Activated CD8-positive, alpha-beta T cell treated with anti-CD3 and anti-CD28 coated beads, Interleukin-2, amount 10 ng/mL, durations not matched to agents 7 days and 5 days (primary cell): ENCODE measurements around the gene CGB2. TPM values are rescaled to one million over a fixed set of nuclear protein-coding genes. Genes with fewer than 3 reads are reported as not detected.
A peak's percentile ranks its signal among the peaks of the same experiment; 100 is the strongest.

ENCODE experiments used
- ATAC-seq: fragments of 150-1000 bp; cut with Tn5 transposase; one replicate; pipeline ENCODE4 v1.10.0; 2021; ENCODE audit warnings: moderate library complexity
- CTCF ChIA-PET: fragments of 350-600 bp; sonication (Branson Sonifier 250); formaldehyde crosslinking; loops from one replicate; lab custom pipeline; 2021; ENCODE audit warnings: antibody characterized with exemption; lab: Charles Lee
- POLR2A ChIA-PET: fragments of 350-600 bp; sonication (Branson Sonifier 250); formaldehyde crosslinking; loops from one replicate; lab custom pipeline; 2021; ENCODE audit warnings: antibody characterized with exemption; lab: Charles Lee
- DNase-seq: peaks from one replicate; pipeline ENCODE4 v3.0.0-alpha.2; 2020
- H3K27ac Mint-ChIP-seq: one replicate; pipeline ENCODE4 v1.8.0; 2021; ENCODE audit warnings: mild to moderate bottlenecking, mixed read lengths
- H3K27me3 Mint-ChIP-seq: one replicate; pipeline ENCODE4 v1.8.0; 2021; ENCODE audit warnings: low read depth, mixed read lengths
- H3K36me3 Mint-ChIP-seq: one replicate; pipeline ENCODE4 v1.8.0; 2021; ENCODE audit warnings: low read depth, mixed read lengths
- H3K4me1 Mint-ChIP-seq: one replicate; pipeline ENCODE4 v1.8.0; 2021; ENCODE audit warnings: low read depth, mixed read lengths
- H3K4me3 Mint-ChIP-seq: one replicate; pipeline ENCODE4 v1.8.0; 2021; ENCODE audit warnings: mild to moderate bottlenecking, mixed read lengths
- H3K9me3 Mint-ChIP-seq: one replicate; pipeline ENCODE4 v1.8.0; 2022; ENCODE audit warnings: mixed read lengths; ENCODE audit not compliant: insufficient read depth
- total RNA-seq, 2 experiments: library from RNA; stranded (reverse); gene quantifications; one replicate each; pipeline ENCODE4 v1.2.3, GENCODE V29; 2021

Gene CGB2
- total RNA-seq, 2 experiments from 2014 or later = not detected

DNA sequence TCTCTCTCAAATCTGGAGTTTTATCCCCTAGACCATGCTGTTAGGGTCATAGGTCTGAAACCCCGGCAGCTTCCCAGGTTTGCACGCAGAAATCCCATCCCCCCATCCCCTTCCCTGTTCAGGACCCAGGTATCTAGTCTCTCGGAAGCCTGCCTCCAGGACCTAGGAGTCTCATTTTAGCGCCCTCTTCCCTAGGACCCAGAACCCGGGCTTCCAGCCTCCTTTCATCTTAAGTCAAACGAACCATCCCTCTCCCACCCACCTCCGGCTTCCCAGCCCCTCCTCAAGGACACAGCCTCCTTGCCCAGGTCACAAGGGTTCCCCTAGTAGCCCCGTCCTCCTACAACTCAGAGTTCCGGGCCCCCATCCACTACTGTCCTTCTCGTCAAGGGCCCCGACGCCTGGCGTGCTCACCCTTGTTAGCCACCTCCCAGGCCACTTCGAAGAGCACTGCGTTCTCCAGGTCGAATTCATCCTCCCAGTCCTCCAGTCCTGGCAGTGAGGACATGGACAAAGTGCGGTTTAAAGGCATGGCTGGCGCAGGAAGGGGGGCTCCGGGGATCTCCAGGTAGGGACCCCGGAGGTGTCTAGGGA is 39.0 kb upstream of the CGB2 start:
- ChIA-PET POLR2A (interaction anchor here (0.7 to 3.4 kb wide), 12 partner anchors 8 to 120 kb away, joined by 3 to 16 read pairs (median 4); partner anchors contain the start of gene NUCB1), CTCF (interaction anchor here (0.8 to 3.5 kb wide), 37 partner anchors 9 to 648 kb away, joined by 3 to 96 read pairs (median 4); partner anchors contain the start of genes BCAT2, CA11, DHDH and FLT3LG)
- Mint-ChIP-seq H3K9me3 (no peaks in the 10 kb centered on the region), H3K4me1 (peaks cover 49% of the 10 kb centered on the region), H3K36me3 (peaks cover 33% of the 10 kb centered on the region), H3K27me3 (no peaks in the 10 kb centered on the region), H3K4me3 (peak overlapping the region; percentile 92), H3K27ac (peak overlapping the region; percentile 96)
- peak; percentile 43 for DNase-seq
- ATAC-seq = peak; percentile 2

DNA sequence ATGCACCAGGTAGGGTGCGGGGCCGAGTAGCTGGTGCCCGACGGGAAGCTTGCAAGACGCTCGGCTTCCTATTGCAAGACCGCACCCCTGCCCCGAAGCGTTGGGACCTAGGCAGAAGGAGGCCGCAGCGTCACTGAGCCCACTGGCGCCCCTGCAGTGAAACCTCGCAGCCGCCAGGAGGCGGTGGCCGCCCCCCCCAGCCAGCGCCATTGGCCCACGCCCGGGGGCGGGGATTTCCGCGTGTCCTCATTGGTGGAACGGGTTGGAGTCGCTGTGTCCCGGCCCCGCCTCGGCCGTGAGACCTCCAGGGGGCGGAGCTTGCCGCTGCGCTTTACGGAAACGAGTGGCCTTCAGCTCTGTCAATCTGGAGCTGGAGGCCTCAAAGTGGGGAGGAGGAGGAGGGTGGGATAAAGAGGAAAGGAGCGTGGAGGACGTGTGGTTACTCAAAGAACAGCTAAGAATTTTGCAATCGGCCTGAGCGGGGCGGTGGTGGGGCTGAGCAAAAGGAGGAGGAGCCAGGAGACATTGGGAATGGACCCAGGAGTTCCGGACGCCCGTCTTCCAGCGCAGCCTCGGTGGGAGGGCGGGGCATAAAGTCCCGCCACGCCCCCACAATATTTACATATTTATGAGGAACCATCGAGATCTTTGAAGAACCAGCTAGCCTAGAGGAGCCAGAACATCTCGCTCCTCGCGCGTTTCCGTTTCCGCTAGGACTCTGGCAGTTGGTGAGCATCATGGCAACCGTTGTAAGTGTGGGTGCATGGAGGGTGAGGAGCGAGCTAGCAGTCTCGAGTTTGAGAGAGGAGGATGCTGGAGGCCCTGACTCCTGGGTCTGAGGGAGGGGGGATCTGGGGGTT is 38.3 kb upstream of the CGB2 start, which contains the start of the genes GYS1 and RUVBL2:
Gene GYS1 (minus strand): TSS at position 135 of the 860 bp plus-strand sequence. CDS start 197 bp downstream, outside the sequence.
Gene RUVBL2 (plus strand): TSS at position 713 of the 860 bp plus-strand sequence. CDS start 25 bp downstream, at position 738.
- DNase-seq = peak; percentile 99
- H3K27ac Mint-ChIP-seq = peak within 1 kb of the TSS; percentile 96

DNA sequence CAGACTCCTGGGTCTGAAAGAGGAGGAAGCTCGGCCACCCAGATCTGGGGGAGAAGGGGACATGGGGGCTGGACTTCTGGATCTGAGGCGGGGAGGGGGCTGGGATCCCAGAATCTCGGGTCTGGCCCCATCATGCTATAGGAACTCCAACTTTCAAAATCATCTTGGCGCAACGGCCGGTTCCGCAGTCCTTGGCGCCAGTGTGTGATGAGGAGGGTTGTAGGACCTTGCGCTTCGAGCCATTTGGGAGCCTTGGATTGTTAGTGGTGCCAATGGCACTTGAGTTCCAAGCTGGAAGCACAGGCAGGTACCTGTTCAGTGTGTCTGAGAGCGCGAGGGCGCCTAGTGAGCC is 37.7 kb upstream of the CGB2 start:
- Mint-ChIP-seq H3K36me3 (peaks cover 23% of the 10 kb centered on the region), H3K9me3 (no peaks in the 10 kb centered on the region), H3K4me1 (peaks cover 51% of the 10 kb centered on the region), H3K27me3 (no peaks in the 10 kb centered on the region), H3K27ac (peak overlapping the region; percentile 96), H3K4me3 (peak overlapping the region; percentile 92)
- CTCF ChIA-PET = interaction anchor here (0.7 to 3.5 kb wide), 44 partner anchors 8 to 646 kb away, joined by 3 to 96 read pairs (median 4); partner anchors contain the start of genes BCAT2, CA11, DBP and HSD17B14
- ATAC-seq = no peak
- DNase-seq = no peak
- POLR2A ChIA-PET = interaction anchor here (0.6 to 3.4 kb wide), 11 partner anchors 9 to 451 kb away, joined by 3 to 16 read pairs (median 4); partner anchors contain the start of gene PPP1R15A

More for the DNA sequence above, 38.3 kb upstream of the CGB2 start, which contains the start of the genes GYS1 and RUVBL2:
- peaks cover 29% of the 10 kb centered on the region for H3K36me3 Mint-ChIP-seq
- ChIA-PET CTCF (interaction anchor here (0.6 to 3.5 kb wide), 67 partner anchors 9 to 647 kb away, joined by 3 to 96 read pairs (median 4); partner anchors contain the start of genes ALDH16A1, BCAT2, CA11 and CGB7), POLR2A (interaction anchor here (0.6 to 3.4 kb wide), 16 partner anchors 9 to 452 kb away, joined by 3 to 16 read pairs (median 3); partner anchors contain the start of genes NUCB1 and PPP1R15A)
- H3K4me1 Mint-ChIP-seq = peaks cover 51% of the 10 kb centered on the region
- peak; percentile 95 for ATAC-seq
- peak within 1 kb of the TSS; percentile 92 for H3K4me3 Mint-ChIP-seq
- H3K27me3 Mint-ChIP-seq = no peaks in the 10 kb centered on the region
- no peaks in the 10 kb centered on the region for H3K9me3 Mint-ChIP-seq

DNA sequence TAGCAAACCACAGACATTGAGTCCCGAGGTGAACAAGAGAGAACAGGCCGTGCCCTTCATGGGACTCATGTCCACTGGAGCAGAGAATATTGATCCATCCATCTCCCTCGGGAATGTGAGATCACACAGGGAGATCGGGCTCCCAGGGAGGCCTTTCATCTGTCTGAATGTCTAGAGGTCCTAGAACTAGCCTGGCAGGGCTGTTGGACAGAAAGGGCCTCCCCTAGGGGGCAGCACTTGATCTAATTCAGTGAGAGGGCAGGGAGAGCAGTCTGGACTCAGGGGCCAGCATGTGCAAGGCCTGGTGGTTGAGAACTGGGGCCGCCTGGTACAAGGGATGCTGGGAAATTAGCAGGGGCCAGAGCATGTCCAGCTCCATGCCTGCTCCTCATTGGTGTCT is 33.7 kb upstream of the CGB2 start:
- H3K4me1 Mint-ChIP-seq = peaks cover 34% of the 10 kb centered on the region
- ChIA-PET POLR2A (no interaction called here), CTCF (interaction anchor here (0.7 to 3.2 kb wide), 15 partner anchors 11 to 259 kb away, joined by 3 to 32 read pairs (median 5); a partner anchor contains a TSS)
- no peaks in the 10 kb centered on the region for H3K9me3 Mint-ChIP-seq
- H3K27ac Mint-ChIP-seq = no peak overlapping the region
- ATAC-seq = no peak
- no peaks in the 10 kb centered on the region for H3K27me3 Mint-ChIP-seq
- peak; percentile 77 for DNase-seq
- no peak overlapping the region for H3K4me3 Mint-ChIP-seq
- peaks cover 26% of the 10 kb centered on the region for H3K36me3 Mint-ChIP-seq

DNA sequence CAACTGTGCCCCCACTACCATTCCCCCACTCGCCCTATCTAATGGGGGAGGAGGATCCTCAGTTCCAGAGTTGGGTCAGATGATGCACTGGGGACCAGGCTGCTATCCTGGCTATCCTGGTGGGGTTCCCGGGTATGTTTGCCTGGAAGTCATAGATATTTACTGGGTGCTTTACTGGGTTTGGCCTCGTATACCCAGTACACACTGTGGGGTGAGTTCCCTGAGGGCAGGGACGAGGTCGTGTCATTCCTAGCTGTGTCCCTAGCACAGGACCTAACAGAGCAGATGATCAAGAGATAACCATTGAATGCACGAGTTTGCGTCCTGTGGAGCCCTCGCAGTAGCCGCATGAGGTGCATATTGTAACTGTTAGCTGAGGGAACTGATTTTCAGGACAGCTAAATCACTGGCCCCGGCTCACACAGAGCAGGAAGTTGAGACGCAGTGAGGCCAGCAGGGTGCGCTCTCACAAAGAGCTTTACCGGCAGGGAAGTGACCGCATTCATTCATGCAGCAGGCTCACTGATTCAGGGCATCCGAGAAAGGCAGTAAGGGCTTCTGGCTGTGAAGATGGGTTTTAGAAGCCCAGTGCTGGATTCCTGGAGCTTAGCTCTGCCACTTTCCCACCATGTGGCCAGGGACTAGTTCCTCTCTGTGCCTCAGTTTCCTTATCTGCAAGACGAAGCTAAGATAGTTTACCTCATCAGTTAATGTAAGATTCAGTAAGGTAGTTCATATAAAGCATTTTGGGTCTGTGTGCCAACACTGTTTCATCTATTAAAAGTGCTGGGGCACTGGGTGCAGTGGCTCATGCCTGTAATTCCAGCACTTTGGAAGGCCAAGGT is 32.0 kb upstream of the CGB2 start:
- ATAC-seq = peak; percentile 79
- peaks cover 24% of the 10 kb centered on the region for H3K4me1 Mint-ChIP-seq
- H3K27ac Mint-ChIP-seq = no peak overlapping the region
- DNase-seq = peak; percentile 78
- H3K27me3 Mint-ChIP-seq = no peaks in the 10 kb centered on the region
- CTCF ChIA-PET = interaction anchor here (0.6 to 3.2 kb wide), 35 partner anchors 9 to 334 kb away, joined by 3 to 32 read pairs (median 4); partner anchors contain the start of genes LIN7B and NUCB1
- H3K4me3 Mint-ChIP-seq = no peak overlapping the region
- POLR2A ChIA-PET = no interaction called here
- peaks cover 33% of the 10 kb centered on the region for H3K36me3 Mint-ChIP-seq
- no peaks in the 10 kb centered on the region for H3K9me3 Mint-ChIP-seq

DNA sequence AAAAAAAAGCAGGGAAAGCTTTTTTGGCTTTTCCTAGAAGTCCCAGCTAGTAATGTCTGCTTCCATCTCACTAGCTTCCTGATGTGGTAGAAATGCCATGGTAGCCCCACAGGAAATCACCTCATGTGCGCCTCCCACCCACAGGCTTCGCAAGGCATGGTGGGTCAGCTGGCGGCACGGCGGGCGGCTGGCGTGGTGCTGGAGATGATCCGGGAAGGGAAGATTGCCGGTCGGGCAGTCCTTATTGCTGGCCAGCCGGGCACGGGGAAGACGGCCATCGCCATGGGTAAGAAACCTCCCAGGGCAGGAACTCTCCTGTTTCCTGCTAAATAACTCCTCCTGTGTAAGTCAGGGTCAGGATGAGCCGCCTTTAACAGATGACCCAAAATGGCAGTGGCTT is 27.6 kb upstream of the CGB2 start:
- peaks cover 6% of the 10 kb centered on the region for H3K4me1 Mint-ChIP-seq
- ATAC-seq (no peak), DNase-seq (no peak)
- POLR2A ChIA-PET = no interaction called here
- no peak overlapping the region for H3K27ac Mint-ChIP-seq
- H3K27me3 Mint-ChIP-seq = no peaks in the 10 kb centered on the region
- no peaks in the 10 kb centered on the region for H3K9me3 Mint-ChIP-seq
- H3K4me3 Mint-ChIP-seq = no peak overlapping the region
- peaks cover 38% of the 10 kb centered on the region for H3K36me3 Mint-ChIP-seq
- CTCF ChIA-PET = interaction anchor here (0.8 to 1.0 kb wide), 2 partner anchors 14 to 34 kb away, joined by 3 read pairs; no protein-coding TSS in a partner anchor

DNA sequence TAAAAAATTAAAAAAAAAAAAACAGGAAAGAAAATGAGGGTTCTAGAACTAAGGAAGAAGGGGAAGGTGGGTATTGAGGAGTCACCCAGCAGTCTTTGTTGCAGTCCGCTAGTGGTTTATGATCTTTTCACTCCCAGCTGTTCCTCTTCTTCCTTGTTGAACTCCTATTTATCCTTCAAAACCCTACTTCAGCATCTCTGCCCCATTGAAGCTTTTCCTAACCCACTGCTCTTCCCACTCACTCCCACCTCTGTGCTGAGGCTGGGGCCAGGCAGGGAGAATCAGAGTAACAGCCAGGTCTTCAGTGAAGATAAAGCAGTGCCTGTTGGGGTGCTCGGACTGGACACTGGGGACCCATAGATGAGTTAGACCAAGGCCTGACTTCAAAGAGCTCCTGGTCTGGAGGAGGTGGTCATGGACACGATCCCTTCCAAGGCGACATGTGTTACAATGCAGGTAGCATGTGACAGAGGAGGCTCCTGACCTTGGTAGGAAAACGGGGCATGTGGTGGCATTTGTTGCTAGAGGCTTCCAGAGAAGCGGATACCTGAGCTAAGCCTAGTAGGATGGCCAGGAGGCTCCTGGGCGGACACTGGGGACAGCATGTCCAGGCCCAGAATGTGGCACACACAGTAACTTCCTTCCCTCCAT is 26.6 kb upstream of the CGB2 start:
- Mint-ChIP-seq H3K27ac (no peak overlapping the region), H3K4me3 (no peak overlapping the region), H3K36me3 (peaks cover 33% of the 10 kb centered on the region), H3K9me3 (no peaks in the 10 kb centered on the region), H3K27me3 (no peaks in the 10 kb centered on the region), H3K4me1 (no peaks in the 10 kb centered on the region)
- DNase-seq = no peak
- ChIA-PET CTCF (interaction anchor here (1.0 kb wide), 1 partner anchor 12 kb away, joined by 3 read pairs; the partner anchor contains the start of gene RUVBL2), POLR2A (interaction anchor here (1.4 kb wide), 1 partner anchor 12 kb away, joined by 6 read pairs; the partner anchor contains the start of genes GYS1 and RUVBL2)
- ATAC-seq = no peak

DNA sequence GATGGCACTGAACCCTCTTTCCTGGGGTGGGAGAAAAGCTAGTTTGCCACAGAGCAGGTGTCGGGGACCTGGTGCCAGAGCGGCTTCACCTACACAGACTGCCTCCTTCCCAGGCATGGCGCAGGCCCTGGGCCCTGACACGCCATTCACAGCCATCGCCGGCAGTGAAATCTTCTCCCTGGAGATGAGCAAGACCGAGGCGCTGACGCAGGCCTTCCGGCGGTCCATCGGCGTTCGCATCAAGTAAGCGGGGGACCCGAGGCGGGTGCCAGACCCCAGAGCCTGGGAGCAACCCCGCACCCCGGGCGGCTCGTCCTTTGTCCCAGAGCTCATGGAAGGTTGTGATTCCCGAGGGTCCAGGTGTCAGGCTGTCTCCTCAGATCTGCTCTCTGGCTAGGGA is 24.8 kb upstream of the CGB2 start:
- no peaks in the 10 kb centered on the region for H3K27me3 Mint-ChIP-seq
- no peaks in the 10 kb centered on the region for H3K4me1 Mint-ChIP-seq
- H3K4me3 Mint-ChIP-seq = no peak overlapping the region
- CTCF ChIA-PET = no interaction called here
- POLR2A ChIA-PET = no interaction called here
- peaks cover 34% of the 10 kb centered on the region for H3K36me3 Mint-ChIP-seq
- no peak overlapping the region for H3K27ac Mint-ChIP-seq
- no peak for DNase-seq
- no peaks in the 10 kb centered on the region for H3K9me3 Mint-ChIP-seq
- no peak for ATAC-seq

DNA sequence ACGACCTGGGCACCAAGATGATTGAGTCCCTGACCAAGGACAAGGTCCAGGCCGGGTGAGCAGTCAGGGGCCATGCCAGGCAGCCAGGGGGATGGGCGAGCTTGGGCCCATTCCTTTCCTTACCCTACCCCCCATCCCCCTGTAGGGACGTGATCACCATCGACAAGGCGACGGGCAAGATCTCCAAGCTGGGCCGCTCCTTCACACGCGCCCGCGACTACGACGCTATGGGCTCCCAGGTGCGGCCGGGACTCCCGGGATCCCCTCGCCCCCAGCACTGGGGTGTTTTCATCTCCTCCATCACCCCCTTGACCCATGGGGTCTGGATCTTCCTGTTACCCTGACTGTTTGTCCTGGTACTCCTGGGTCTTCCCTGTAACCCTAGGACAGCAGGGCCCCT is 21.9 kb upstream of the CGB2 start:
- POLR2A ChIA-PET = interaction anchor here (0.6 kb wide), 1 partner anchor 226 kb away, joined by 3 read pairs; no protein-coding TSS in a partner anchor

DNA sequence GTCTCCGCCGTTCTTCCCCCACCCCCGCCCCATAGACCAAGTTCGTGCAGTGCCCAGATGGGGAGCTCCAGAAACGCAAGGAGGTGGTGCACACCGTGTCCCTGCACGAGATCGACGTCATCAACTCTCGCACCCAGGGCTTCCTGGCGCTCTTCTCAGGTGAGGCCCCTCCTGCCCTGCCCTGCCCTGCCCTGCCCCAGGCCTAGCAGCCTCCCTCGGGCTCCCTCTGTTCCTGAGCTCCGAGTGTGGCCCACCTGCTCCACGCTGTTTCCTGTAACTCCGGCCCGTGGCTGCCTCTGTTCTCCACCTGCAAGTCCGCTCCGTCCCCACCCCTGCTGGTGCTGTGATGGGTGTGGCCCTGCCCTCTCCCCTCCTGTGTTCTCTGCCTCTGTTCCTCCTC is 21.2 kb upstream of the CGB2 start:
- ATAC-seq = no peak
- peaks cover 29% of the 10 kb centered on the region for H3K36me3 Mint-ChIP-seq
- H3K27ac Mint-ChIP-seq = peak overlapping the region; percentile 23
- no peaks in the 10 kb centered on the region for H3K4me1 Mint-ChIP-seq
- H3K4me3 Mint-ChIP-seq = no peak overlapping the region
- DNase-seq = no peak
- no peaks in the 10 kb centered on the region for H3K9me3 Mint-ChIP-seq
- ChIA-PET CTCF (interaction anchor here (3.3 kb wide), 1 partner anchor 11 kb away, joined by 17 read pairs; no protein-coding TSS in a partner anchor), POLR2A (no interaction called here)
- no peaks in the 10 kb centered on the region for H3K27me3 Mint-ChIP-seq

More for the DNA sequence above, 21.9 kb upstream of the CGB2 start:
- Mint-ChIP-seq H3K4me3 (no peak overlapping the region), H3K36me3 (peaks cover 32% of the 10 kb centered on the region), H3K9me3 (no peaks in the 10 kb centered on the region), H3K27ac (no peak overlapping the region), H3K4me1 (no peaks in the 10 kb centered on the region), H3K27me3 (no peaks in the 10 kb centered on the region)
- CTCF ChIA-PET = interaction anchor here (1.2 to 3.3 kb wide), 3 partner anchors 10 to 46 kb away, joined by 3 to 17 read pairs (median 5); no protein-coding TSS in a partner anchor
- DNase-seq (no peak), ATAC-seq (no peak)
